PC-3 (cell line): ENCODE data around the gene SUCLA2.

Experiments
- CTCF ChIP-seq: fragments of 300-600 bp; sonication (generic); conservative IDR thresholded peaks from 2 replicates; pipeline ENCODE4 v1.5.1; 2017; ENCODE audit warnings: antibody characterized with exemption, low read depth, mild to moderate bottlenecking, low read length
- EZH2 ChIP-seq: fragments of 300-600 bp; sonication (generic); IDR thresholded peaks from one replicate; pipeline ENCODE4 v1.6.1; 2017; ENCODE audit warnings: antibody characterized with exemption, mild to moderate bottlenecking, low read length; ENCODE audit not compliant: unreplicated experiment

GRCh38 chr13:47983070-47983469 is 18.0 kb downstream of the SUCLA2 start:
- TF ChIP-seq EZH2: no peak
- TF ChIP-seq CTCF: no peak
